ENCODE results near the gene CELF2.

CELF2 gene

DNA sequence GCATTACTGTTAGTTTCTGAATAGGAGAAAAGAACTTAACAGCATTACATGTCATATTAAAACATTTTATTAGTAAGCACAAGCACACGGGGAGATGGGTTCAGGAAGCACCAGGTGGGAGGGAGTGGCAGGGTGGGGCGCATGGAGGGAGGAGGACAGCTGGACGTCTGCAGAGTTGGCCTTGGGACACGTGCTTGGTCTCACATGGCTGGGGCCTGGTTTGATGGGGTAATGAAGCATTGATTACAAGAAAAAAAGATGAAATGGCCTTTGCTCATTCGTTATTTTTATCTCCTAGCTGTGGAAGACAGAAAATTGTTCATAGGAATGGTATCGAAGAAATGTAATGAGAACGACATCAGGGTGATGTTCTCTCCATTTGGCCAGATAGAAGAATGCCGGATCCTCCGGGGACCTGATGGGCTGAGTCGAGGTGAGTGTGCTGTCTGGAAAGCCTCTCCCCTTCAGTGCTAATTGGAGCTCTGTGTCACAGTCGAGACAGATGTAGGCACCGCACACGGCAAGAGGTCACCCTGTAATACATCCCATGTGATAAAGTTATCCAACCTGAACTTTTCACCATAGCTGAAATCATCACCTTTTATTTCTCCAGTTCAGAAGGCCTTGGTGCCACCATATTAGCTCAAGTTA, 239.9 kb downstream of the CELF2 start:
- TF ChIP-seq PPARA (CRISPR knock-in tag; IDR thresholded peaks at IDR 0.05; ENCODE audit: borderline replicate concordance) (no peak), PATZ1 (CRISPR knock-in tag; IDR thresholded peaks at IDR 0.05; ENCODE audit: borderline replicate concordance) (no peak), ZNF70 (CRISPR knock-in tag; IDR thresholded peaks at IDR 0.05) (no peak), SNAI2 (CRISPR knock-in tag; IDR thresholded peaks at IDR 0.05) (no peak), TOX (CRISPR knock-in tag; IDR thresholded peaks at IDR 0.05; ENCODE audit: borderline replicate concordance) (no peak), BACH2 (CRISPR knock-in tag; IDR thresholded peaks at IDR 0.05; ENCODE audit: borderline replicate concordance) (no peak), ZFP30 (CRISPR knock-in tag; IDR thresholded peaks at IDR 0.05) (no peak), ARNTL (CRISPR knock-in tag; IDR thresholded peaks at IDR 0.05; ENCODE audit: borderline replicate concordance, low read depth) (no peak), CSDC2 (CRISPR knock-in tag; IDR thresholded peaks at IDR 0.05) (no peak), ZC3H10 (CRISPR knock-in tag; IDR thresholded peaks at IDR 0.05) (no peak), ZFP3 (CRISPR knock-in tag; IDR thresholded peaks at IDR 0.05) (no peak), ZNF565 (CRISPR knock-in tag; conservative IDR thresholded peaks at IDR 0.05; ENCODE audit: low read depth) (no peak), ESRRG (CRISPR knock-in tag; IDR thresholded peaks at IDR 0.05) (no peak), ISL1 (CRISPR knock-in tag; IDR thresholded peaks at IDR 0.05) (no peak), CSRNP3 (CRISPR knock-in tag; IDR thresholded peaks at IDR 0.05) (no peak), ZNF8 (CRISPR knock-in tag; IDR thresholded peaks at IDR 0.05) (no peak), OSR1 (CRISPR knock-in tag; IDR thresholded peaks at IDR 0.05) (no peak)
- TF ChIP-seq, protein P1, sequence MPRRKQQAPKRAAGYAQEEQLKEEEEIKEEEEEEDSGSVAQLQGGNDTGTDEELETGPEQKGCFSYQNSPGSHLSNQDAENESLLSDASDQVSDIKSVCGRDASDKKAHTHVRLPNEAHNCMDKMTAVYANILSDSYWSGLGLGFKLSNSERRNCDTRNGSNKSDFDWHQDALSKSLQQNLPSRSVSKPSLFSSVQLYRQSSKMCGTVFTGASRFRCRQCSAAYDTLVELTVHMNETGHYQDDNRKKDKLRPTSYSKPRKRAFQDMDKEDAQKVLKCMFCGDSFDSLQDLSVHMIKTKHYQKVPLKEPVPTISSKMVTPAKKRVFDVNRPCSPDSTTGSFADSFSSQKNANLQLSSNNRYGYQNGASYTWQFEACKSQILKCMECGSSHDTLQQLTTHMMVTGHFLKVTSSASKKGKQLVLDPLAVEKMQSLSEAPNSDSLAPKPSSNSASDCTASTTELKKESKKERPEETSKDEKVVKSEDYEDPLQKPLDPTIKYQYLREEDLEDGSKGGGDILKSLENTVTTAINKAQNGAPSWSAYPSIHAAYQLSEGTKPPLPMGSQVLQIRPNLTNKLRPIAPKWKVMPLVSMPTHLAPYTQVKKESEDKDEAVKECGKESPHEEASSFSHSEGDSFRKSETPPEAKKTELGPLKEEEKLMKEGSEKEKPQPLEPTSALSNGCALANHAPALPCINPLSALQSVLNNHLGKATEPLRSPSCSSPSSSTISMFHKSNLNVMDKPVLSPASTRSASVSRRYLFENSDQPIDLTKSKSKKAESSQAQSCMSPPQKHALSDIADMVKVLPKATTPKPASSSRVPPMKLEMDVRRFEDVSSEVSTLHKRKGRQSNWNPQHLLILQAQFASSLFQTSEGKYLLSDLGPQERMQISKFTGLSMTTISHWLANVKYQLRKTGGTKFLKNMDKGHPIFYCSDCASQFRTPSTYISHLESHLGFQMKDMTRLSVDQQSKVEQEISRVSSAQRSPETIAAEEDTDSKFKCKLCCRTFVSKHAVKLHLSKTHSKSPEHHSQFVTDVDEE (CRISPR knock-in tag; IDR thresholded peaks at IDR 0.05) = no peak
- TF ChIP-seq, protein P2, sequence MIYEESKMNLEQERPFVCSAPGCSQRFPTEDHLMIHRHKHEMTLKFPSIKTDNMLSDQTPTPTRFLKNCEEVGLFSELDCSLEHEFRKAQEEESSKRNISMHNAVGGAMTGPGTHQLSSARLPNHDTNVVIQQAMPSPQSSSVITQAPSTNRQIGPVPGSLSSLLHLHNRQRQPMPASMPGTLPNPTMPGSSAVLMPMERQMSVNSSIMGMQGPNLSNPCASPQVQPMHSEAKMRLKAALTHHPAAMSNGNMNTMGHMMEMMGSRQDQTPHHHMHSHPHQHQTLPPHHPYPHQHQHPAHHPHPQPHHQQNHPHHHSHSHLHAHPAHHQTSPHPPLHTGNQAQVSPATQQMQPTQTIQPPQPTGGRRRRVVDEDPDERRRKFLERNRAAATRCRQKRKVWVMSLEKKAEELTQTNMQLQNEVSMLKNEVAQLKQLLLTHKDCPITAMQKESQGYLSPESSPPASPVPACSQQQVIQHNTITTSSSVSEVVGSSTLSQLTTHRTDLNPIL (CRISPR knock-in tag; IDR thresholded peaks at IDR 0.05; ENCODE audit: low read depth) = no peak

GRCh38 chr10:11260170-11260569, 242.5 kb downstream of the CELF2 start:
- ATAC-seq = no peak
- TF ChIP-seq PATZ1 (CRISPR knock-in tag; IDR thresholded peaks at IDR 0.05; ENCODE audit: borderline replicate concordance) = no peak
- no peak for TF ChIP-seq PPARA (CRISPR knock-in tag; IDR thresholded peaks at IDR 0.05; ENCODE audit: borderline replicate concordance)
- TF ChIP-seq ISL1 (CRISPR knock-in tag; IDR thresholded peaks at IDR 0.05) = no peak
- no peak for TF ChIP-seq TCF4 (CRISPR knock-in tag; IDR thresholded peaks at IDR 0.05; ENCODE audit: borderline replicate concordance)
- no peak for TF ChIP-seq ZFP3 (CRISPR knock-in tag; IDR thresholded peaks at IDR 0.05)
- no peak for TF ChIP-seq ZNF70 (CRISPR knock-in tag; IDR thresholded peaks at IDR 0.05)
- no peak for TF ChIP-seq ZNF565 (CRISPR knock-in tag; conservative IDR thresholded peaks at IDR 0.05; ENCODE audit: low read depth)
- TF ChIP-seq CSRNP3 (CRISPR knock-in tag; IDR thresholded peaks at IDR 0.05) = no peak

More for the DNA sequence above, 239.9 kb downstream of the CELF2 start:
- no peak for ATAC-seq

Measured in SK-N-SH treated with all-trans-retinoic acid at 6 μM for 48 hours (cell line).